ENCODE results near the gene CAPN7.

The CAPN7 gene

DNA sequence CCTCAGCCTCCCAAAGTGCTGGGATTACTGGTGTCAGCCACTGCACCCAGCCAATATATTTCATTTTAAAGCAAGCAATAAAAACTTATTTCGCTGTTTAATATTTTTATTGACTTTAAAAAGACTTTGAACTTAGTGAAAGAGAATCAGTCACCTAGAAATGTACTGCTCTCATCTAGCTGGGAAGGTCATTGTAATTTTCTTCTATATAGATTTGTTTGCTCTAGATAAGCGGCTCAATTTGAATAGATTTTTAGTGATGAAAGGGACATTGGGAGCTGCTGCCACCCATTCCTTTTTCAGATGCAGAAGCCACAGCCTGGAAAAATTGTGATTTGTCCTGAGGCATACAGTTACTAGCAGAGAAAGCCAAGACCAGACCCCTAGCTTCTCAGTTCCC, 40.1 kb downstream of the CAPN7 start:
- no peak for DNase-seq (ENCODE audit: low read depth in 2 of 2)

DNA sequence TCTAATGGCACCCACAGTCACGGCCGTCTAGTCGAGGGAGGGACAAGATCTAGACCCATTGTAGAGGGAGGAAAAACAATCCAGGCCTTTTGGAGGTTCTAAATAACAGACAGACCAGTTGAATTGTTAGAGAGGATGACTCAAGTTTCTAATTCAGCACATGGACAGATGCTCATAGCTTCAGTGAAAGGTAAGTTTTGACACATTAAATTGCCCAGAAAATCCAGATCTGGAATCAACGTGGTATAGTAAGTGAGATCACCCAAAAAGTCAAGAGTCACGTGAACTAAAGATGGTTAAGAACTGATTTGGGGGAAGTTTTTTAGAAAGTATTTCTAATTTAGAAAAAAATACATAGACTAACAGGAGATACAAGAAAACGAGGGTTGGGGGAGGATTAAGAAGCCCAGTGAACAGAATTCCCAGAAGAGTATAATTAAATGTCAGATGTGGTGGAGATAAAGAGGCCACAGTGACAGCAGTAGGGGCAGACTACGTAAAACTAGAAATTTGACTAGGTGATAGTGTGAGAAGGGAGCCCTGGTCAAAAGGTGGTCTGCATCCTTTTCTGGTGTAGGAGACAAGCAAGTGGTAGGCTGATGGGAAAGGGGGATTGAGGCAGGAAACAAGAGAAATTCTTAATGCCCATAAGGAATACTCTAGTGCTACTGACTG, 47.1 kb downstream of the CAPN7 start:
- no peak for DNase-seq (ENCODE audit: low read depth in 2 of 2)

DNA sequence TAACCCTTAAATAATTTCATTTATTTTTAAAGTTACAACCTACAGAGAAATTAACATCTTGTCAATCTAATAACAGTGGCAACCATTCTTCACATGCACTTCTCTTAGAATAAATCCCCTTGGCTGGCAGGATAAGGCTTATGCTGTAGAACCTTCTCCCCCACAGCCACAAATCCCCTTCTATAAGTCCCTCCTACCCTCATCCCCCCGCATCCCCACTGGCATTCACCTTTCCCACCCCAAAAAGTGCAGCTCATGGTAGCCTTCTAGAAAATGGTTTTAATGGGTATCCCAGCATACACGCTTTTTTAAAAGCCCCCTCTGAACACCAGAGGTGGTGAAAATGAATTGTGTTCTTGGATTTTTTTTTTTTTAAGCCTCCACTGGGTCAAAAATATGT, 49.2 kb downstream of the CAPN7 start:
- no peak for DNase-seq (ENCODE audit: low read depth in 2 of 2)

DNA sequence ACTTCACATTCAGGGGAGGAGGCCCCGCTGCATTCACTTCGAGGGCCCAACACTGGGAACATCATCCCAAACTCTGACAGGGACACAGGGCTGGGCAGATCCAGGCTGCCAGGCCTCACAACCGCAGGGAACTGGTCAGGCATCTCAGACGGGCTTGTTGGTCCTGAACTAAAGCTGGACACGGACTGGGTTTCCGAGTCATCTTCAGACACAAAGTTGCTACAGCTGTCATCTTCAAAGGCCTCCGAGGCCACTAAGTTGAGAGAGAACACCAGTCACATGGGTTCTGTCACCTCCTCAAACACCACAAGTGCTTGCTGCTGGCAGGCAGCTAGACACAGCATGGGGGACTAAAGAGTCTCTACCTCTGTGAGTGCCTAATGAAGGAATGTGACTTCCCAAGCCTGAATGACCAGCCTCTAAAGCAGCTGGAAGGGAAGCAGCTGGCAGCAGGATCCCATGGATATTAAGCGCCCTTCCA, 50.9 kb downstream of the CAPN7 start:
- no peak for DNase-seq (ENCODE audit: low read depth in 2 of 2)

- DNase-seq (ENCODE audit: low read depth in 2 of 2), result no peak
Observed at GRCh38 chr3:15258720-15259119, 52.7 kb downstream of the CAPN7 start.

DNA sequence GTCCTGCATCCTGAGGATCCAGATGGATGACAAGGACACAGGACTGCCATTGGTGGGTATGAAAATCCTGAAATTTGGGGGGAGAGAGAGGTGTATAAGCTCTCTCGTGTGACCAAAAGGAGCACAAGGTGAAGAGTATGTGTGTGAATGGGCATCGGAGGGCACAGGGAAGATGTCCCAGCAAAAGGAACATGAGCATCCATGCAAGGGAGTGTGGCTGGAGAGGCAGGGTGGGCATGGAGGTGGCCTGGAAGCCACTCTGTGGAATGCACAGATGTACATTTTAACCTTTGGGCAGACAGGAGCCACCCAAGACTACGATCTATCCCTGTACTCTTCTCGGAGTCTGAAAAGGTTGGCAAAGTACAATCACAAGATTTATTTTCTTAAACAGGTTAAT, 54.5 kb downstream of the CAPN7 start:
- DNase-seq (ENCODE audit: low read depth in 2 of 2), result no peak

GRCh38 chr3:15261274-15261673, 55.2 kb downstream of the CAPN7 start:
- no peak for DNase-seq (ENCODE audit: low read depth in 2 of 2)

DNA sequence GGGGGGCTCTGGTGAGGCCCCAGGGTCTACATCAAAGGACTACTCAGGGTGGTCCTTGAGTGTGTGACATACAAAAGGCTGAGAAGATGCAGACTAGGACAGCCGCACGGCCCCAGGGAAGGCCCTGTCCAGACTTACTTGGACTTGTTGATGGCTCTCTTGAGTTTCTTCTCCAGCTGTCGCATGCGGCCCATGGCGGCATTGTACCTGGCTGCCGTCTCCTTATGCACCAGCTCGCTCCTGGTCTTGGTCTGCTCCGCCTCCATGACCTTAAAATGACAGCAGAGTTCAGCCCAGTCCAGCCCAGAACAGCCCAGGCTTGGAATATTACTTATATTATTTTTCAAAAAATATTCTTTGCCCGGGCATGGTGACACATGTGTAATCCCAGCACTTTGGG, 56.0 kb downstream of the CAPN7 start:
- DNase-seq (ENCODE audit: low read depth in 2 of 2), result no peak

DNA sequence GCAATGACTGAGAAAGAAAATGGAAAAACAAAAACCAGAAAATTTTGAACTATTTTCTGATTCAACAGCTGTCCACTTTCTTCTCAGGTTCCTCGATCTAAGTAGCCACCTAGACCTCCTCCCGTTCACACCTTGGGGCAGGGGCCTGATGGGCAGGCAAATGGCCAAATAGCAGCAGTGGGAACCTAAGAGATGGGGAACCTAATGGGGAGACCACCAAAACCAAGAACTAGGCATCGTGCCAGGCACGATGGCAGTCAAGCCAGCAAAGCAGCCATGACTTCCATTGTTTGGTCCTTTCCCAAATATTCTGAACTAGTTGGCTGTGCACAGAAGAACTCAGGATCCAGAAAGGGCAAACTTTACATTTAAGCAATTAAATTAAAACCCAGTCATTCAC, 57.1 kb downstream of the CAPN7 start:
- no peak for DNase-seq (ENCODE audit: low read depth in 2 of 2)

- no peak for DNase-seq (ENCODE audit: low read depth in 2 of 2)
Observed at GRCh38 chr3:15263926-15264325, 57.9 kb downstream of the CAPN7 start.

GRCh38 chr3:15264486-15264885, 58.4 kb downstream of the CAPN7 start:
- DNase-seq (ENCODE audit: low read depth in 2 of 2), result no peak

DNA sequence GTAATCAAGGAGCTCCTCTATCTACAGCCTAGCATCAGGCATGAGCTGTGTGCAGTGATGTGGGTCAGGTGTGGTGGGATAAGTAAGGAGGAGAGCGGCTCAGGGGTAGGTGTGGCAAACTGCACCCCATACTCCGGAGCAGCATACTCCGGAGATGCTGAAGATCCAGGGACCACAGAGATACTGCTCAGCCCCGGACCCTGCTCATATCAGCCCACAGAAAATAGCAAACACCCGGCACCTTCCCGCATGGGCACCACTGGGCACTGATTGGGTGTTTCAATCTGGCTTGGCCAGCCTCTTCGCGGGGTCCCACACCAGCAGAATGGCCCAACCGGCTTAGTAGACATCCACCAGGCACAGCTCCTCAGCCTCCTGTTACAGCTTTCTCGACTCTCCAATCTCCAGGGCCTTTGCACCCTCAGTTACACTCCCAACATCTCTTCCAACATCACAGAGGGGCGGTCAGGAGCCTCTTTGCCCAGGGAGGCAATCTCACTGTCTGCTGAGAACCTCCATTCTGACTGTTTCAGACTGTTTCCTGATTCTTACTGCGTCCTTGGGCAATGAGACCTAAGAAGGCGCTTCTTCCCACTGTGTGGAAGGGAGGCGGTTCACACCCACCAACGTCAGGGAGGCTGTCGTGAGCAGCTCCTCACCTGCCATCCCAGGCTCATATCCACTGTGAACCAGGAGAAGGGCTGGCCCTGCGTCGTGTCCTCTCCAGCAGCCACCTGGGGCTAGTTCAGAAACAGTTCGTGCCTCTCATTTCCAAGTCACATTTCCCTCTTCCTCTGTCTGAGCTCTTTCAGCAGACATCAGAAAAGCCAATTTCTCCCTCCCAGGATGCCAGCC, 59.8 kb downstream of the CAPN7 start:
- no peak for DNase-seq (ENCODE audit: low read depth in 2 of 2)

GRCh38 chr3:15266510-15267376, 60.7 kb downstream of the CAPN7 start:
- no peak for DNase-seq (ENCODE audit: low read depth in 2 of 2)

- DNase-seq (ENCODE audit: low read depth in 2 of 2), result no peak
Observed at GRCh38 chr3:15267502-15267901, 61.5 kb downstream of the CAPN7 start.

- peak; percentile 74 to 78 for DNase-seq (ENCODE audit: low read depth in 2 of 2)
Observed at GRCh38 chr3:15268033-15268631, 62.1 kb downstream of the CAPN7 start.

DNA sequence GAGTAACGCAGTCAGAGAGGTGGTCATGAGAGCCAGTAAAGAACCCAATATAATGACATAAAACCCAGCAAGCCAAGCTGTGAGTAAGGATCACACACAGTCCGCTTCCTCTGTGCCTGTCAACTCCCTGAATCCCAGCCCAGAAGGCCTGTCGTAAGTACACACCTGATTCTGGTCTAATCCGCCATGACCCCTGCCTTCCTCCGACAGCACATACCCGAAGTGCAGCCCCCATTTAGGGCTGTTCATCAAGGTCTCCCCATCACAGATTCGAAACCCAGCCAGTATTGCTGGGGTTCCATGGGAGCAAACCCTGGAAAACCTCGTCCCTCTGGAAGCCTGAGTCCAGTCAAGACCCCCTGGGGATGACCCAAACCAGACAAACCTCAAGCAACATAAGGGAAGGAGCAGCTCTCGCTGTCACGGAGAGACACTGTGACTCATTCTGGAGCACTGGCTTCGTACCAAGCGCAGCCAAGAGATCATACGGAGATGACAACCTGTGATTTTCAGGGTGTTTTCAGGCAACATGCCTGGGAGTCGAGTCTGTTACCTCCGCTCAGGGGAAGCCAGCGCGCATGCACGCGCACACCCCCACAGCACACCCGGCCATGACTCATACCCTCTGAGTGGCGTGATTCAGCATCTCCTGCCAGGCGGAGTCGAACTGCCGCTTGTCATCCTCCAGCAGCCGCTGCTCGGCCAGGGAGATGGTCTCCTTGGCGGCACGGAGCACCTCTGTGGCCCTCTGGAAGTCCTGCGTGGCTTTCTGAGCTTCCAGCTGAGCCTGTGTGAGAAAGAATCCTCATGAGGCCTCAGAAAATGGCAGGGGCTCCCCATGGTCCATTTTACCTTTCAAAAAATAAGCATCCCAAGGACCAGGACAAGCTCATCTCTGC, 63.3 kb downstream of the CAPN7 start:
- peak; percentile 67 to 75 for DNase-seq (ENCODE audit: low read depth in 2 of 2)

GRCh38 chr3:15271030-15271429, 65.0 kb downstream of the CAPN7 start:
- DNase-seq (ENCODE audit: low read depth in 2 of 2), result no peak

DNA sequence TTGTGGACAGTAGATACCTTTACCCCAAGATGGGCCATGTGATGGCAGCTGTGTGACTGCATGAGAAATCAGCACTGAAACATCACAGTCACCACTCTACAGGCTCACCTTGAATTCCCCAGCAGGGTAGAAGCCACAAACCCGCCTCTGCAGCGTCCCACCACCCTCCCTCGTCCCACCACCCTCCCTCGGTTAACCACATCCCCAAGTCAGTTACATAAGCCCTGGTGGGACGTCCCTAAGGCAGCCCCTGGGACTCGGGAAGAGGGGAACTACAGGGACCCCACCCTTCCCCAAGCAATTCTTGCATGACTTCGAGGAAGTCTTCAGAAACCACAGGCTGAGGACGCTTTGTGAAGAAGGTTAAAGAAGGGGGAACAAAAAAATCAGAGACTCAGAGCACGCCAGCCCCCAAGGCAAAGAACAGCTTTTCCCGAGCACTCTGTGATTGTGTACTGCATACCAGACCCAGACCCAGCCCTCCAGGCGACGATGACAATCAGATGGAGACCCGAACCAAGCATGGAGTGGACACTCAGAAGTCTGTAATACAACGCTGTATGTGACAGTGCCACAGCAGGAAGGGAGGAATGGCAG, 65.8 kb downstream of the CAPN7 start:
- DNase-seq (ENCODE audit: low read depth in 2 of 2), result peak; percentile 46 to 58

GRCh38 chr3:15272426-15273196, 66.6 kb downstream of the CAPN7 start:
- DNase-seq (ENCODE audit: low read depth in 2 of 2), result no peak

DNA sequence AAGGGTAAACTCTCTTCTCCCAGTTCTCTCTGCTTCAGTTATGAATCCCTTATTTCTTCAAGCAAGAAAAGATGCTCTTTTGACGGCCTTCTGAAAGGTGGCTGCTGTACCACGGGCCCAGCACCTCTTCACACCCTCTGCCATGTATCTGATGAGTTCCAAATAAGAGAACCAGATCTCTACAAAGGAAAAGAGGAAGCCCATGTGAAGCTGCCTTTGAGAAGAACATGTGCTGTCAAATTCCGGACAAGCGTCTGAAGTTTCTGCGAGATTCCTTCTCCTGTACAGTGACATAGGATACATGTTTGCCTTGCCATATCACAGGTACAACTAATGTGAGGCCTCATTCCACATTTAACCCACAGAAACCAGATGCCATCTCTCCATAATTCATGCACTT, 67.2 kb downstream of the CAPN7 start:
- DNase-seq (ENCODE audit: low read depth in 2 of 2), result no peak

Data from stimulated activated CD8-positive, alpha-beta memory T cell treated with anti-CD3 and anti-CD28 coated beads, Interleukin-2, amount 100 ng/mL, for 48 hours (primary cell).